SK-N-MC (cell line): ENCODE results near the gene WNT7A.

ENCODE experiments used
- DNase-seq: peaks from one replicate; pipeline ENCODE4 v3.0.0-alpha.2; 2011; ENCODE audit warnings: low read depth, low spot score
- H3K27ac ChIP-seq: fragments of 200-600 bp; sonication (generic); 2 replicates; pipeline ENCODE4 v1.5.1; 2016; ENCODE audit warnings: mixed run types
- H3K36me3 ChIP-seq: fragments of 200-600 bp; sonication (generic); 2 replicates; pipeline ENCODE4 v1.6.1; 2017; ENCODE audit warnings: antibody characterized with exemption, low read length, mixed read lengths; ENCODE audit not compliant: insufficient read depth
- H3K4me3 ChIP-seq: fragments of 200-600 bp; sonication (generic); 2 replicates; pipeline ENCODE4 v1.5.1; 2016
- H3K9ac ChIP-seq: fragments of 200-600 bp; sonication (generic); 2 replicates; pipeline ENCODE4 v1.8.0; 2017; ENCODE audit warnings: mixed run types, mixed read lengths; ENCODE audit not compliant: insufficient read length
- H3K9me3 ChIP-seq: fragments of 200-600 bp; sonication (generic); 2 replicates; pipeline ENCODE4 v1.6.1; 2017; ENCODE audit warnings: low read depth, mild to moderate bottlenecking, antibody characterized with exemption, low read length, moderate library complexity, mixed read lengths
- EZH2 ChIP-seq: fragments of 200-600 bp; sonication (generic); IDR thresholded peaks from one replicate; pipeline ENCODE4 v1.6.1; 2017; ENCODE audit warnings: antibody characterized with exemption
- FOXP2 ChIP-seq: optimal IDR thresholded peaks from 2 replicates; pipeline ENCODE3; 2011; ENCODE audit warnings: mild to moderate bottlenecking, moderate library complexity; ENCODE audit not compliant: insufficient read depth; ENCODE audit errors: extremely low read length, control extremely low read depth
- POLR2AphosphoS5 ChIP-seq: IDR thresholded peaks from 2 replicates; pipeline ENCODE4 v1.6.1; 2012; ENCODE audit warnings: mild to moderate bottlenecking, low read depth, low read length, borderline replicate concordance

Gene WNT7A

DNA sequence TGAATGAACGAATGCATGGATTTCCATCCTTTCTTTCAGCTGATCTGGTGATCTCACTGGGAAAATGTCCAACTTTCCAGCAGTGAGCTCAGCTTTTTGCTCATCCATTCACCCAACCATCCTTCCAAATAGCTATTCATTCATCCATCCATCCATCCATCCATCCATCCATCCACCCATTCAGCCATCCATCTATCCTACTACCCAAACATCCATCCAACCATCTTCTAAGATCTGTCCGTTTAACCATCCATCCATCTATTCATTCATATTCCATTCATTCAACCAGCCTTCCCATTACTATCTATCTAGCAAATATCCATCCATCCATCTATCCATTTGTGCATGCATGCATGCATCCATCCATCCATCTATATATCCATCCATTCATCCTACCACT lies 39.4 kb downstream of the WNT7A start:
- DNase-seq, result no peak
- TF ChIP-seq FOXP2, result no peak
- TF ChIP-seq EZH2, result no peak
- TF ChIP-seq POLR2AphosphoS5, result no peak
- no peak overlapping the region for H3K27ac ChIP-seq

GRCh38 chr3:13839726-13840340 lies 40.0 kb downstream of the WNT7A start:
- no peak for DNase-seq
- Histone ChIP-seq H3K9ac (no peak overlapping the region), H3K27ac (no peak overlapping the region), H3K4me3 (no peak overlapping the region), H3K9me3 (no peaks in the 10 kb centered on the region), H3K36me3 (no peaks in the 10 kb centered on the region)
- TF ChIP-seq EZH2, result no peak

More for the DNA sequence above, 39.4 kb downstream of the WNT7A start:
- Histone ChIP-seq H3K36me3 (no peaks in the 10 kb centered on the region), H3K9ac (no peak overlapping the region), H3K9me3 (no peaks in the 10 kb centered on the region), H3K4me3 (no peak overlapping the region)

DNA sequence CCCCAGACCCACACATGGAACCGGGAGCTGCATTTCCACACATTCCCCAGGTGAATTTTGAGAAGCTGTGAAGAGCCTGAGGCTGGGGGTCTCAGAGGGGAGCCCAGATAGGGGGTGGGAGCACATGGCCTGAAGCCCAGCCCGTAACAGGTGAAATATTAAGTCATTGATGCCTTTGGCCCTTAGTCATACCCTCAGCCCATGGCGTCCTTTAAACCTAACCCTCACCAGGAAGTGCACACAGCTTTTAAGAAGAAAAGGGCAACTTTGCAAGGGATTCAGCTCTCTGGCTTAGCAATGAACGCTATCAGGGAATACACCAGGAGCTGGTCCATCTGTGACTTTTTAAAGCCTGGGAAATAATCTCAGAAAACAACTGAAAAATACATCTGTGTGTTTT lies 40.6 kb downstream of the WNT7A start:
- no peak overlapping the region for H3K9ac ChIP-seq
- H3K27ac ChIP-seq, result no peak overlapping the region
- no peaks in the 10 kb centered on the region for H3K36me3 ChIP-seq
- no peaks in the 10 kb centered on the region for H3K9me3 ChIP-seq
- TF ChIP-seq EZH2 (no peak), POLR2AphosphoS5 (no peak), FOXP2 (no peak)
- no peak for DNase-seq
- no peak overlapping the region for H3K4me3 ChIP-seq

GRCh38 chr3:13838421-13838820 lies 41.5 kb downstream of the WNT7A start:
- TF ChIP-seq FOXP2 (no peak), EZH2 (no peak), POLR2AphosphoS5 (no peak)
- H3K36me3 ChIP-seq, result no peaks in the 10 kb centered on the region
- no peak overlapping the region for H3K27ac ChIP-seq
- no peak overlapping the region for H3K9ac ChIP-seq
- no peak for DNase-seq
- H3K9me3 ChIP-seq, result no peaks in the 10 kb centered on the region
- no peak overlapping the region for H3K4me3 ChIP-seq

DNA sequence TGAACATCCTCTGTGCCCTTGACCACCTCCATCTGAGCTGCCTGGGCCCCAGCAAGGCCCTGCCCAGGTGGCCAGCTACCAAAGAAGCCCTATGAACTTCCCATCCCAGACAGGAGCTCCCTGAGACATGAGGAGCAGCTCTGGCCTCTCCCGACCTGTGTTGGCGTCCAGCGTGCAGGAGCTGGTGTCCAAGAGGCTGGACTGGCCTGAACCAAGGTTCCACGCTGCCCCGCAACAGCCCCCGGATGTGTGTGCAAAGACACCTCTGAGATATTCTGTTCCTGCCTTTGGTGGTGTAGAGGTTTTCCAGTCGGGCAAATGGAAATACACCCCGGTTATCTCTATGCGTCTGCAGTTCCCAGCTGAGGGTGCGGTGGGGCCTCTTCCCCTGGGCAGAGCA lies 42.1 kb downstream of the WNT7A start:
- H3K36me3 ChIP-seq, result no peaks in the 10 kb centered on the region
- DNase-seq, result no peak
- no peak overlapping the region for H3K27ac ChIP-seq
- H3K9me3 ChIP-seq, result no peaks in the 10 kb centered on the region
- no peak for TF ChIP-seq POLR2AphosphoS5
- no peak for TF ChIP-seq FOXP2
- TF ChIP-seq EZH2, result no peak
- no peak overlapping the region for H3K9ac ChIP-seq
- no peak overlapping the region for H3K4me3 ChIP-seq

GRCh38 chr3:13836658-13837587 lies 42.9 kb downstream of the WNT7A start:
- H3K4me3 ChIP-seq, result no peak overlapping the region
- no peaks in the 10 kb centered on the region for H3K36me3 ChIP-seq
- DNase-seq, result no peak
- H3K27ac ChIP-seq, result no peak overlapping the region
- TF ChIP-seq FOXP2, result no peak
- TF ChIP-seq POLR2AphosphoS5, result no peak
- TF ChIP-seq EZH2, result no peak
- no peak overlapping the region for H3K9ac ChIP-seq
- H3K9me3 ChIP-seq, result no peaks in the 10 kb centered on the region

- TF ChIP-seq FOXP2 (no peak), EZH2 (no peak), POLR2AphosphoS5 (no peak)
- DNase-seq, result no peak
Observed at GRCh38 chr3:13835246-13835645, 44.6 kb downstream of the WNT7A start.

GRCh38 chr3:13834258-13835035 lies 45.4 kb downstream of the WNT7A start:
- no peak for TF ChIP-seq FOXP2
- no peak for TF ChIP-seq POLR2AphosphoS5
- no peak for TF ChIP-seq EZH2
- Histone ChIP-seq H3K36me3 (no peaks in the 10 kb centered on the region), H3K4me3 (no peak overlapping the region), H3K27ac (no peak overlapping the region), H3K9ac (no peak overlapping the region), H3K9me3 (no peaks in the 10 kb centered on the region)
- no peak for DNase-seq

More at GRCh38 chr3:13835246-13835645, 44.6 kb downstream of the WNT7A start:
- H3K36me3 ChIP-seq, result no peaks in the 10 kb centered on the region
- no peak overlapping the region for H3K9ac ChIP-seq
- no peak overlapping the region for H3K27ac ChIP-seq
- no peak overlapping the region for H3K4me3 ChIP-seq
- H3K9me3 ChIP-seq, result no peaks in the 10 kb centered on the region
